COLO668 (cell line): ENCODE data around the gene OR1C1.
"Not testable (repeated sequence)": the region's sequence is repeated elsewhere in the genome, so short reads cannot be mapped to it uniquely, and the experiment has no call there.

Experiments used
- DNase-seq: peaks from one replicate; lab custom pipeline; 2025; ENCODE audit not compliant: unreplicated experiment; lab: John Stamatoyannopoulos, UW

OR1C1 gene, protein sequence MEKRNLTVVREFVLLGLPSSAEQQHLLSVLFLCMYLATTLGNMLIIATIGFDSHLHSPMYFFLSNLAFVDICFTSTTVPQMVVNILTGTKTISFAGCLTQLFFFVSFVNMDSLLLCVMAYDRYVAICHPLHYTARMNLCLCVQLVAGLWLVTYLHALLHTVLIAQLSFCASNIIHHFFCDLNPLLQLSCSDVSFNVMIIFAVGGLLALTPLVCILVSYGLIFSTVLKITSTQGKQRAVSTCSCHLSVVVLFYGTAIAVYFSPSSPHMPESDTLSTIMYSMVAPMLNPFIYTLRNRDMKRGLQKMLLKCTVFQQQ

DNA sequence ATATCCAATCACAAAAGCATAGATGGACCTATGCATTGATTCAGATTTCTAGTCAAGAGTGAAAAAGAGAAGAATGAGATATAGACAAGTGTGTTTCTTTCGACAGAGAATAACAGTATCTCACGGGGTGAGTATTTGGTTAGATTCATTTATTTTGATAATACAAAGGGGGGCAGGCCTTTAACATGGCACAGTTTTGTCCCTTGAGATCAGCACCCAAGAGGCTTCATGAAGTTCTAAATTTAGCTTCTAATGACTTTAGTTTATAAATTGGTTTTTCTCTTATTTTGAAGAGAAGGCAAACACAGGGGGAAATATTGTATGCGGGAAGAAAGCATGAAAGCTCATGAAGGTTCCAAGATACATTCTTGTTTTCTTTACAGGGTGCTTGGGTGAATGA lies at the start of gene OR1C1:
OR1C1 (minus strand) TSS at position 101 of the 400 bp plus-strand sequence. CDS start 2,150 bp downstream, outside the sequence.
- DNase-seq: no peak

DNA sequence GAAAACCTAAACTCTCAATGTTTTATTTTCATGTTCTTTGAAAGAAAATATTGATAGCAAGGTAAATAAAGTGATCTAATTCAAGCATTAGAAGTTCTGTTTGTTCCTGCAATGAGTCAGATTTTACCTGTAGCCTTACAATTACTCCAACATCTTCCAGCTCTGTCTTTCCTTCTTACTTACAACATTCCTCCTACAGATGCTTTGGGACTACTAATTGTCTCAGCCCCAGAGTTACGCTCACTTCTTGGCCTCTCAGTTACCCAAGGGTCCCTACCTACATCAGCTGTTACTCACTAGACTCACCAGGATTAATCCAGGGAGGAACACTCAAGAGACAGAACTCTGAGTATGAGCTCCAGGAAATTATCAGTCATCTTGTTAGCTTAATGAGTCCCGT lies 37.2 kb upstream of the OR1C1 start:
- no peak for DNase-seq

DNA sequence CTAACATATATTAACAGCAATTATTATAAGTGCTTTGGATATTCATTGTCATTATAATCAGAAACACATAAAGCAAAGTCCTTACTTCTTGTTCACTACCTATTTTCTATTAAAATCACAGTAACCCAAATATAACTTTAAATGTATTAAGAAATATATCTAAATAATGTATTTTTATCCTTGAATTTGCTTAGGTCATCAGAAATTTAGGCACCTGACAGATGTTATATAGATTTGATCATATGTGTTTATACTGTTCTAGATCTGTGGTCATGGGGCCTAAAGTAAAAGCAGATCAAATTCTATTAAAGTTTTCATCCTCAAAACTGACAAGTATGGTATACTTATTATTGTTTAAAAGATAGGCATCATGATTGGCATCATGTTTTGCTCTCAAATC lies 9.2 kb upstream of the OR1C1 start:
- no peak for DNase-seq

DNA sequence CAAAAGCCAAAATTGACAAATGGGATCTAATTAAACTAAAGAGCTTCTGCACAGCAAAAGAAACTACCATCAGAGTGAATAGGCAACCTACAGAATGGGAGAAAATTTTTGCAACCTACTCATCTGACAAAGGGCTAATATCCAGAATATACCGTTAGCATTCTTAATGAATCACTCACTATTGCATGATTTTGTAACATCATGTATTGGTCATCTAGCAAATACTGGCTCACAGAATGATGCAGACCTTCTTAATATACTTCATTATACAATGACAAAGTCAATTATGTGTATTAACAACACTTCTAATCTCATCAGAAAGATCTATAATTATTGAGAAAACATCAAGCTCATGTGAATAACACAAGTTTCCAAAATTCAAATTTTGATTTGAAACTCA lies 6.0 kb downstream of the OR1C1 start:
- not testable (repeated sequence) for DNase-seq

DNA sequence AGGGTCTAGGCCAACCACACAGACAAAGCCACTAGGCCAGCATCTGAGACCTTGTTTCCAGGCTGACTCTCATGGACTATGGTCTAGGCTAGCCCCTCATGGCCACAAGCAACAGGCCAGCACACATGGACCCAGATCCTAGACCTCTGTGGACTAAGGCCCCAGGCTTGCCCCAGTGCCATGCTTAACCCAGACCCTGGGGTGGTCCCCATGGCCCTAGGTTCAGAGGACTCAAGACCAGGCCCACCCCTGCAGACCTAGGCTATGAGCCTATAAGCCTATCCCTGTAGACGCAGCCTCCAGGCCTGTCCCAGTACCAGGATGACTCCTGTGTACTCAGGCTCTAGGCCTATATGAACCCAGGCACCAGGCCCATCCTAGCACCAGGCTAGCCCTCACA lies 10.5 kb downstream of the OR1C1 start:
- DNase-seq: no peak

DNA sequence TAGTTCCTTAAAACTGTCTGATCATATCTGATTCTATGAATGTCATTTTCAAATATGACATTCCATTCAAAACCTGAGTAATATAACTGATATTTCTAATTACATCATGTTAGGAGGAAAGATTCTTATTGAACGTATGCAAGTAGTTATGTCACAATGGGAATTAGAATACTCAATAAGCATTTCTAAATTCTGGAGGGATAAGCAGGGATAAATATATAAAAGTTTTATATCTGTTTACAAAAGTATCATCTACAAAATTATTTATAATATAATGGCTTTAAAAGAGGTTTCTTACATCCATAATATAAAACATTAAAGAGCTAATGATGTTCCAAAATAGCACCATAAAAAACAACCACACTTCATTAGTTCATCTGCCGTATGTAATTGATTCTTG lies 12.3 kb downstream of the OR1C1 start, which contains the start of gene OR14A2:
OR14A2 (minus strand) TSS at position 101 of the 400 bp plus-strand sequence.
- no peak for DNase-seq

DNA sequence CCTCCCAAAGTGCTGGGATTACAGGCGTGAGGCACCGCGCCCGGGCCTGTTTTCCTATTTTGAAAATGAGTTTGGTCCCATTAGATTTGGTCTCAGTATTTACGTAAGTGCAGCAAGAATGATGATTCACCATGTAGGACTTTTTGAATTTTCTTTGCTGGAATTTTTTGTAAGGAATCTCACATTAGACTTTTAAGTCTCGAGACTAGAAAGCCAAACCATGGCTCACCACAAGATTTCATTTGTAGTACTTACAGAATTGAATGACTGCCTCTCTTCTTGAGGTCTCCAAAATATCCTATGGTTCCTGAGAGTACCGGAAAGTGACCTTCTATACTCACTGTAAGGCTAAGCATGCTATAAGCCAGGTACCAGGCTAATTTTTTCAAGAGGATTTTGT lies 12.7 kb downstream of the OR1C1 start:
- DNase-seq: no peak

DNA sequence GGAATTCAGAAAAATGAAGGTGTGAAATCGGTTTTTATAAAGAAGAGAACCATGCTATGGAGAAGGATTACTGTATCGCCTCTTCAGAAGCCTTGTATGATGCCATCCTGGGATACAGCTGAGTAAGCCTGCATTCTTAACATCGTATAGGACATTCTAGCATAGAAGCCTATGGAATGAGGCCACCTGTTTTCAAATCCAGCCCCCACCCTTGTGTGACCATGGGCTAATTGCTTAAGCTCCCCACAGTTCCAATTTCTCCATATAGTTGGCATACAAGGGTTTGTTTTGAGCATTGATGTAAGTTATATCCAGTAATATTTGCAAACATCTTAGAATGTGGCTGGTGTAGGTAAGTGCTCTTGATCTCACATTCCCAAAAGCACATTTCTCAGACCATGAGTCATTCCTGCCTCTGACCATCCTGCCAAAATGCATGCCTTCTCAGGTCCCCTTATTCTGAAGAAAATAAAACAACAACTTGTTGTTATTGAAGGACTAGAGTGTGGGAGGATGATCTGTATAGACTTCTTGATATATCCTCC lies 13.9 kb downstream of the OR1C1 start:
- no peak for DNase-seq

DNA sequence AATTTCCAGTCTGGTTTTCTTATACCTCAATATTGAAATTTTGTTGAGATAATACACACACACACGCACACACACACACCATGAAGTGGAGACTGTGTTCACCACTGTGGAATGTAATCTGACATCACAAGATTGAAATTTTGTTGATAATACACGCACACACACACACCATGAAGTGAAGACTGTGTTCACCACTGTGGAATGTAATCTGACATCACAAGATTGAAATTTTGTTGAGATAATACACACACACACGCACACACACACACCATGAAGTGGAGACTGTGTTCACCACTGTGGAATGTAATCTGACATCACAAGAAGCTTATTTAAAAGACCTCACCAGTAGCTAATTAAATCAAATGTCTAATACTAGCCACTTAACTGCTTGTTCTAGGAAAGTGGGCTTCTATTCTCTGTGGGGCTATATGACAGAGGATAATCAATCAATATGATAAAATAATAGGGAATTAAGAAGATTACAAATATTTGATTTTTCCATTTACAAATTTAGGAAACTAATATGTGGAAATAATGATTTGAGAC lies 18.1 kb downstream of the OR1C1 start:
- not testable (repeated sequence) for DNase-seq

DNA sequence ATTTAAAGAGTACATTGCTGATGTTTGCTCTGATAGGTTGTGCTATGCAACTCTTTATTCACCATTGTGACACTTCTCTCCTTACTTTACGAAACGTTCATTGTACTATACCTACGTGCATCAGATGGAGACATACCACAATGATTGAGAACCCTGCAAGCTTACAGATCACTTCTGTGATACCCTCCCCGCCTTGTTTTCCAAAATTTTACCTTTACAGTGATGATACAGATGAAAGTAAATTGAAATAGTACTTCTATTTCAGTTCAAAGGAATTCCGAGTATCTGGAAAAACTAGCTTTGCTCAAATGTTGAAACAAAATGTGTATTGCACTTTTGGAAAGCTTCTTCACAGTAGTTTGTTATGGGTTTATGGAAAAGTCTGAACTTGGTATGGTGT lies 18.6 kb downstream of the OR1C1 start:
- DNase-seq: no peak

DNA sequence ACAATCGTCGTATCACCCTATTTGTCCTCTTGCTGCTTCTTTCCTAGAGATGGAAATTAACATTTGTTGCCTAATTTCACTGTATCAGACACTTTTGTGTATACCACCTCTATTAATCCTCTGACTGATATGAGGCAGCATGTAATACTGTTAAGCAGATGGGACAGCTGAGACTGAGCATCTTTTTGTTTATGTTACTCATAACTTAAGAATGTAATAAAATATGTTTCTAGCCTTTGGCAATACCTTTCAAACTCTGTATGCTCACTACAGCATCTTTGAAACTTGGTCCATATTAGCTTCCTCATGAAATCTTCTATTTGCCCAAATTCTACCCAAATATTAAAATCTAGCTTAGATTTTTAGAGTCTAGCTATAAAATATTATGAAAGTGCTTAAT lies 19.6 kb downstream of the OR1C1 start:
- no peak for DNase-seq

DNA sequence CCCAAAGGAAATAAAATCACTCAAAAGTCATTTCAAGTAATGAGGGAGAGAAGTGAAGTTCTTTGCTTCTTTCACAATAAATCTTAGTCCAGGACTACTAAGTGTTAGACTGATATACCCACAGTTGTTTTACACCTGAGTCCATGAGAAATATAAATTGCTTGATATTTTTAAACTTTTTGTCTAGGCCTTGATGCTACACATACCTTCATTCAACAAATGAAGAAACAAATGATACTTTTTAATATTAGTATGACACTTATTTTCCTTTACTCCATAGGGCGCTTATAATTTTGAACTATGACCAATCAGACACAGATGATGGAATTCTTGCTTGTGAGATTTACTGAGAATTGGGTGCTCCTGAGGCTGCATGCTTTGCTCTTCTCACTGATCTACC lies 22.0 kb downstream of the OR1C1 start, which contains the start of gene OR14K1:
OR14K1 (plus strand) TSS at position 301 of the 400 bp plus-strand sequence; CDS start at position 301, 0 bp downstream.
- no peak for DNase-seq

DNA sequence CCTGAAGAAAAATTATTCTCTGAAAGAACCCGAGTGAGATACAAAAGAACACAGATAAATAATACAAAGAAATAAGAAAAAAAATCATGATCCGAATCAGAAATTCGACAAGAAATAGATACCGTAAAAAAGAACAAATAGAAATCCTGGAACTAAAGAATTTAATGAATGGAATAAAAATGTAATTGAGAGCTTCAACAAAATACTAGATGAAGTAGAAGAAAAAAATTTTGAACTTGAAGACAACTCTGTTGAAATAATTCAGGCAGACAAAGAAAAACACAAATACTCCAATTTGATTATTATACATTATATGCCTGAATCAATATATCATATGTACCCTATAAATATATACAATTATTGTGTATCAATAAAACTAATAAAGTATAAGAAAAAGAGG lies 39.1 kb downstream of the OR1C1 start:
- no peak for DNase-seq

DNA sequence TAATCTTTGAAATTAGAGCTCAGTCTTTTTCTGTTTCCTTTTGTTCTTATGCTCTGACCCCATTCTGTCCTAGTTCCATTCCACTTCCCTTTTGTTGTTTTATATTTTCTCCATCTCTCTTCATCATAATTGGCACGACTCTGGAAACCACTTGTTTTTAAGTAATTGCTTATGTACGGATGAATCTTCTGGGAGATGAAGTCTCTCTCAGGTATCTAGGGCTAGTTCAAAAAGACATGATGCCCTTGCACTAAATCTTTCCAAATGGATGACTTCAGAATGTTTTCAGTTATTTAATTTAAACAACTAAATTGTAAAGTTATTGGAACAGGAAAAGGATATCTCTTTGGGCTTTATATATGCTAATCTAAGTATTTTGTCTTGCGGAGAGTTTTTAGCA lies 43.8 kb downstream of the OR1C1 start, which contains the start of gene OR6F1:
OR6F1 (minus strand) TSS at position 101 of the 400 bp plus-strand sequence. CDS start 3,891 bp downstream, outside the sequence.
- no peak for DNase-seq

DNA sequence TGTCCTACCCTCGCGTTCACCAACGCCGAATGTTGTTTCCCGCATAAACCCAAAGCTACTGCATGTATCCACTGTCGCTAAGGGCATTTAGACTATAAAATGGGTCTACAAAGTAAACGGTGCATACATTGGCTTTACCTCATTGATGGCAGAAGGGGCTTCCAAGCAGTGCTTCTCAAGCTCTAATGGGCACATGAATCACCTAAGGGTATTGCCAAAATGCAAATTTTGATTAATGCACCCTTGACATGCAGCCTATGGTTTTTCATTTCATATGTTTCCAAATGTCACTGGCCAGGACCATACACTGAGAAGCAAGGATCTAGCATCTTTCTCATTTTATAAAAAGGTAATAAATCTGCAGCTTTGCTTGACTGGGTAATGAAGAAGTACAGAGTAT lies 46.6 kb downstream of the OR1C1 start:
- DNase-seq: no peak

DNA sequence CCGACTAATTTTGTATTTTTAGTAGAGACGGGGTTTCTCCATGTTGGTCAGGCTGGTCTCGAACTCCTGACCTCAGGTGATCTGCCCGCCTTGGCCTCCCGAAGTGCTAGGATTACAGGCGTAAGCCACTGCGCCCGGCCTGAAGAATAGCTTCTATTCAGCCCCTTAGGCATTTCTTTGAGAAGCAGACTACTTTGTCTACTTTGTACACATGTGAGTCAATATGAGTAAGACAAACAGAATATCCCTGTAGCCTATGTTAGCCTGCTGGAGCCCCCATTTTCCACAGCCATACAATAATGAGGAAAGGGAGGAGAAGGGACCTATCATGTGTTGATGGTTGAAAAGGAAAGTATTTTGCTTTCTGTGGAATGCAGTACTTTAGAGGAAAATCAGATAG lies 49.7 kb downstream of the OR1C1 start:
- not testable (repeated sequence) for DNase-seq
